BJ (cell line): ENCODE measurements around the gene GARIN5A. TPM values are rescaled to one million over a fixed set of nuclear protein-coding genes. Genes with fewer than 3 reads are reported as not detected.

ENCODE experiments used
- CTCF ChIA-PET: fragments of 350-600 bp; formaldehyde crosslinking; extraction: SDS; loops from one replicate; lab custom pipeline; 2021; ENCODE audit warnings: antibody characterized with exemption, inconsistent platforms; lab: Yijun Ruan, JAX
- POLR2A ChIA-PET: fragments of 300-600 bp; sonication (Branson Sonifier 250); formaldehyde crosslinking; extraction: SDS; loops from one replicate; lab custom pipeline; 2021; ENCODE audit warnings: antibody characterized with exemption; lab: Charles Lee
- DNase-seq: peaks from one replicate; pipeline ENCODE4 v3.0.0-alpha.2; 2011; ENCODE audit warnings: low read depth
- H3K27me3 ChIP-seq: 2 replicates; pipeline ENCODE4 v1.6.0; 2011; ENCODE audit warnings: low read length; ENCODE audit not compliant: control insufficient read depth, insufficient read depth
- H3K36me3 ChIP-seq: 2 replicates; pipeline ENCODE4 v1.5.1; 2011; ENCODE audit warnings: low read length; ENCODE audit not compliant: control insufficient read depth, insufficient read depth
- H3K4me3 ChIP-seq: 2 replicates; pipeline ENCODE4 v1.5.1; 2011; ENCODE audit warnings: low read depth, mild to moderate bottlenecking, control low read depth, low read length
- CTCF ChIP-seq: IDR thresholded peaks from 2 replicates; pipeline ENCODE4 v1.5.1; 2011; ENCODE audit warnings: low read depth, mild to moderate bottlenecking, control low read depth, inconsistent platforms, low read length, moderate library complexity; ENCODE audit not compliant: insufficient read depth
- polyA plus RNA-seq: library from polyadenylated mRNA; depleted of rRNA; stranded (reverse); fragments of >200 nt; gene quantifications from 2 replicates; pipeline ENCODE4 v1.2.3, GENCODE V29; 2011

Gene GARIN5A
- polyA plus RNA-seq, 1 experiment = 0.56 TPM

GRCh38 chr19:50482271-50482855 is 5.7 kb upstream of the GARIN5A start:
- DNase-seq = no peak
- CTCF ChIA-PET = interaction anchor here (1.3 kb wide), 1 partner anchor 74 kb away, joined by 3 read pairs; no protein-coding TSS in a partner anchor
- no peak overlapping the region for H3K4me3 ChIP-seq
- POLR2A ChIA-PET = no interaction called here
- peaks cover 3% of the 10 kb centered on the region; the same call in 1 of the 2 replicates for H3K27me3 ChIP-seq
- no peak for TF ChIP-seq CTCF
- peaks cover 32% of the 10 kb centered on the region for H3K36me3 ChIP-seq

GRCh38 chr19:50481351-50482149 is 4.9 kb upstream of the GARIN5A start:
- CTCF ChIA-PET = no interaction called here
- POLR2A ChIA-PET = no interaction called here
- no peak overlapping the region for H3K4me3 ChIP-seq
- TF ChIP-seq CTCF = no peak
- H3K36me3 ChIP-seq = peaks cover 32% of the 10 kb centered on the region
- H3K27me3 ChIP-seq = no peaks in the 10 kb centered on the region
- DNase-seq = no peak

- peaks cover 32% of the 10 kb centered on the region for H3K36me3 ChIP-seq
- POLR2A ChIA-PET = interaction anchor here (0.5 kb wide), 1 partner anchor 91 kb away, joined by 11 read pairs; no protein-coding TSS in a partner anchor
- no peak for DNase-seq
- CTCF ChIA-PET = interaction anchor here (1.7 kb wide), 1 partner anchor 30 kb away, joined by 4 read pairs; no protein-coding TSS in a partner anchor
- no peak for TF ChIP-seq CTCF
- H3K4me3 ChIP-seq = no peak overlapping the region
- H3K27me3 ChIP-seq = no peaks in the 10 kb centered on the region
Measured at GRCh38 chr19:50480281-50481111, 3.8 kb upstream of the GARIN5A start.

- CTCF ChIA-PET = interaction anchor here (1.0 to 2.3 kb wide), 6 partner anchors 9 to 122 kb away, joined by 3 to 9 read pairs (median 6); no protein-coding TSS in a partner anchor
- Histone ChIP-seq H3K36me3 (peaks cover 30% of the 10 kb centered on the region), H3K27me3 (no peaks in the 10 kb centered on the region), H3K4me3 (no peak overlapping the region)
- no peak for DNase-seq
- POLR2A ChIA-PET = interaction anchor here (0.5 kb wide), 1 partner anchor 90 kb away, joined by 11 read pairs; no protein-coding TSS in a partner anchor
- no peak for TF ChIP-seq CTCF
Measured at GRCh38 chr19:50479761-50480251, 3.2 kb upstream of the GARIN5A start.
